Measurements from ENCODE around the gene INPP5D.

INPP5D gene

DNA sequence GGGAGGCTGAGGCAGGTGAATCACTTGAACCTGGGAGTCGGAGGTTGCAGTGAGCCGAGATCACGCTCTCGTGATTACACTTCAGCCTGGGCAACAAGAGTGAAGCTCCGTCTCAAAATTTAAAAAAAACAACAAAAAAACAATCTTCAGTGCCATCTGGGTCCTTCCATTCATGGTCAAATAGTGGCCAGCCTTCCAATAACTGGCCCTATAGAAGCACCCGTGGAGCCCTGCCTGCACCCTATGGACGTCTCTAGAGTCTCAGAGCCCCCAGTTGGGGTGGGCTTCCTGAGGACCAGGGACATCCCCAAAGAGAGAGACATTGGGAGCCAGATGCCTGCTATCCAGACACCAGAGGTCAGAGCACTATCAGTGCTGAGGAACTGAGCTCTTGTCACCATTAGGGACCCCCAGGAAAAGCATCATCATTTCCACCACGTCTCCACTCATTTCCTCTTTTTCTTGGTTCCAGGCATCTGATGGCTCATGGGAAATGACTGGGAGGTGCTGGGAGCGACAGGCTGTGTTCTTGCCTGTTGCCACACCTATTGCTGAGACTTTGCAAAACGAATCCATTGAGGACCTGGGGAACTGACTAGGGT, 18.3 kb upstream of the INPP5D start:
- Histone ChIP-seq H3K27ac (ENCODE audit: low read depth, low read length, poor library complexity, severe bottlenecking) (no peak overlapping the region), H3K4me2 (ENCODE audit: low read length) (no peak overlapping the region), H3K9me2 (ENCODE audit: low read depth, low read length) (no peaks in the 10 kb centered on the region), H4K20me1 (ENCODE audit: insufficient read depth, low read length) (no peaks in the 10 kb centered on the region), H3K4me3 (ENCODE audit: low read depth, low read length, poor library complexity, severe bottlenecking) (no peak overlapping the region), H3K36me3 (ENCODE audit: insufficient read depth, low read length) (no peaks in the 10 kb centered on the region), H3K4me1 (ENCODE audit: insufficient read depth, low read length, severe bottlenecking) (no peaks in the 10 kb centered on the region), H3K27me3 (ENCODE audit: insufficient read depth, low read length) (no peaks in the 10 kb centered on the region), H2AFZ (ENCODE audit: low read length) (no peak overlapping the region), H3F3A (ENCODE audit: insufficient read depth, low read length) (no peaks in the 10 kb centered on the region), H3K79me2 (ENCODE audit: insufficient read depth, low read length) (no peaks in the 10 kb centered on the region), H3K9me3 (ENCODE audit: low read length) (no peaks in the 10 kb centered on the region), H3K9ac (ENCODE audit: low read length) (no peak overlapping the region)
- TF ChIP-seq EZH2 (IDR thresholded peaks at IDR 0.05; ENCODE audit: borderline replicate concordance, low read length): no peak
- TF ChIP-seq, protein P1, sequence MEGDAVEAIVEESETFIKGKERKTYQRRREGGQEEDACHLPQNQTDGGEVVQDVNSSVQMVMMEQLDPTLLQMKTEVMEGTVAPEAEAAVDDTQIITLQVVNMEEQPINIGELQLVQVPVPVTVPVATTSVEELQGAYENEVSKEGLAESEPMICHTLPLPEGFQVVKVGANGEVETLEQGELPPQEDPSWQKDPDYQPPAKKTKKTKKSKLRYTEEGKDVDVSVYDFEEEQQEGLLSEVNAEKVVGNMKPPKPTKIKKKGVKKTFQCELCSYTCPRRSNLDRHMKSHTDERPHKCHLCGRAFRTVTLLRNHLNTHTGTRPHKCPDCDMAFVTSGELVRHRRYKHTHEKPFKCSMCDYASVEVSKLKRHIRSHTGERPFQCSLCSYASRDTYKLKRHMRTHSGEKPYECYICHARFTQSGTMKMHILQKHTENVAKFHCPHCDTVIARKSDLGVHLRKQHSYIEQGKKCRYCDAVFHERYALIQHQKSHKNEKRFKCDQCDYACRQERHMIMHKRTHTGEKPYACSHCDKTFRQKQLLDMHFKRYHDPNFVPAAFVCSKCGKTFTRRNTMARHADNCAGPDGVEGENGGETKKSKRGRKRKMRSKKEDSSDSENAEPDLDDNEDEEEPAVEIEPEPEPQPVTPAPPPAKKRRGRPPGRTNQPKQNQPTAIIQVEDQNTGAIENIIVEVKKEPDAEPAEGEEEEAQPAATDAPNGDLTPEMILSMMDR (IDR thresholded peaks at IDR 0.05; ENCODE audit: low read length): no peak

DNA sequence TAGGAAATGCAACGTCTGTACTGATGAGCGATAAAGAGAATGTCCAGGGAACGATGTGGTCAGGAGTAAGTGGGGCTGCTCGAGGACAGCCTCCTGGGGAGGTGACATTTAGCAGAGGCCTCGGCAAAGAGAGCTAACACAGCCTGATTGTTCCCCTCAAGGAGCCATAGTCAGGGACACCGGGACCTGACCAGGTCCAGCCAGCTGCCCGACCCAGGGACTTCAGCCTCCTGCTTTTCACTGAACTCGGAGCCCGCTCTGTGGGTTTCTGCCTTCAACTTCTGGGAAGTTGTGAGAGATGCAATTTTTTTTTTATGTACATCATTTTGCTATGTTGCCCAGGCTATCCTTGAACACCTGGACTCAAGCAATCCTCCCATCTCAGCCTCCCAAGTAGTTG, 17.6 kb upstream of the INPP5D start:
- Histone ChIP-seq H3K9me2 (ENCODE audit: low read depth, low read length) (no peaks in the 10 kb centered on the region), H3K9ac (ENCODE audit: low read length) (no peak overlapping the region), H3K27me3 (ENCODE audit: insufficient read depth, low read length) (no peaks in the 10 kb centered on the region), H3K27ac (ENCODE audit: low read depth, low read length, poor library complexity, severe bottlenecking) (no peak overlapping the region), H4K20me1 (ENCODE audit: insufficient read depth, low read length) (no peaks in the 10 kb centered on the region), H2AFZ (ENCODE audit: low read length) (no peak overlapping the region), H3K4me3 (ENCODE audit: low read depth, low read length, poor library complexity, severe bottlenecking) (no peak overlapping the region), H3K36me3 (ENCODE audit: insufficient read depth, low read length) (no peaks in the 10 kb centered on the region), H3K9me3 (ENCODE audit: low read length) (no peaks in the 10 kb centered on the region), H3K4me1 (ENCODE audit: insufficient read depth, low read length, severe bottlenecking) (no peaks in the 10 kb centered on the region), H3F3A (ENCODE audit: insufficient read depth, low read length) (no peaks in the 10 kb centered on the region), H3K79me2 (ENCODE audit: insufficient read depth, low read length) (no peaks in the 10 kb centered on the region), H3K4me2 (ENCODE audit: low read length) (no peak overlapping the region)
- no peak for TF ChIP-seq EZH2 (IDR thresholded peaks at IDR 0.05; ENCODE audit: borderline replicate concordance, low read length)
- TF ChIP-seq, protein P1 (IDR thresholded peaks at IDR 0.05; ENCODE audit: low read length): no peak

DNA sequence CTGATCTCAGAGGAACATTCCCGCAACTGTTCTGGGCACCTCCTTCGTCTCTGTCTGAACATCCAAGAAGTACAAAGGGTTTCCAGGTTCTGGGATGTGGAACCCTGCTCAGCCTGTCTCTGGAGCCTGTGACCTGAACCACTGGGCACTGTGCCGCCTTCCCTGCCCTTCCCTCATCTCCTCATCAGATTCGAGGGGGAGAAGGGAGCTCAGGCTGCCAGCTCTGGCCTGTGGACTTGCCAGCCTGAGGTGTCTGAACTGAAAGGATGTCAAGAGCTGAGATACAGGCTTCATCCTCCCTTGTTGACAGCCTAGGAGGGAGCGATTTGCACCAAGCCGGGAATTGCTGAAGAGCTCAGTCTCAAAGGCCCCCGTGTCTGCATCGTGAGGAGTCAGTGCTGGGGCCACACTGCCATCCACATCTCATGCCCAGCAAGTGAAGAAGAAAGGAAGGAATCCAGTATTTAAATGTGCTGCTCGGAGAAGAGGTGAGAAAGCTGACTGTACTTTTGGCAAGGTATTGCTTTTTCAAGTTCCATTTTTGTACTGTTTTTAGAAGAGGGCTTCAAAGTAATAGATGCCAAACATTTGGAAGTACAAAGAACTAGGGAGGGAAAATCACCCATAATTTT, 15.1 kb upstream of the INPP5D start:
- H3K27me3 ChIP-seq (ENCODE audit: insufficient read depth, low read length): no peaks in the 10 kb centered on the region
- H3K9me2 ChIP-seq (ENCODE audit: low read depth, low read length): no peaks in the 10 kb centered on the region
- H3K9ac ChIP-seq (ENCODE audit: low read length): no peak overlapping the region
- TF ChIP-seq EZH2 (IDR thresholded peaks at IDR 0.05; ENCODE audit: borderline replicate concordance, low read length): no peak
- TF ChIP-seq, protein P1 (IDR thresholded peaks at IDR 0.05; ENCODE audit: low read length): no peak
- H4K20me1 ChIP-seq (ENCODE audit: insufficient read depth, low read length): no peaks in the 10 kb centered on the region
- no peaks in the 10 kb centered on the region for H3K9me3 ChIP-seq (ENCODE audit: low read length)
- H3K4me2 ChIP-seq (ENCODE audit: low read length): no peak overlapping the region
- H3K79me2 ChIP-seq (ENCODE audit: insufficient read depth, low read length): no peaks in the 10 kb centered on the region
- H3K4me3 ChIP-seq (ENCODE audit: low read depth, low read length, poor library complexity, severe bottlenecking): no peak overlapping the region
- no peaks in the 10 kb centered on the region for H3K4me1 ChIP-seq (ENCODE audit: insufficient read depth, low read length, severe bottlenecking)
- no peak overlapping the region for H2AFZ ChIP-seq (ENCODE audit: low read length)
- no peaks in the 10 kb centered on the region for H3K36me3 ChIP-seq (ENCODE audit: insufficient read depth, low read length)
- H3K27ac ChIP-seq (ENCODE audit: low read depth, low read length, poor library complexity, severe bottlenecking): no peak overlapping the region
- H3F3A ChIP-seq (ENCODE audit: insufficient read depth, low read length): no peaks in the 10 kb centered on the region

Measured in OCI-LY1 (cell line).